GM18873 (cell line): ENCODE measurements around the gene DMD.
"Not testable (repeated sequence)": the region's sequence is repeated elsewhere in the genome, so short reads cannot be mapped to it uniquely, and the experiment has no call there.

Experiments
- ATAC-seq: cut with Tn5 transposase; IDR thresholded peaks from one replicate; pipeline ENCODE4 v1.9.1; 2021; ENCODE audit warnings: mild to moderate bottlenecking, moderate library complexity, moderate number of reproducible peaks; ENCODE audit not compliant: unreplicated experiment, low FRiP score

The DMD gene

GRCh38 chrX:31397119-31397518, 1814.2 kb downstream of the DMD start:
- no peak for ATAC-seq

- no peak for ATAC-seq
Observed at GRCh38 chrX:31392513-31392912, 1818.8 kb downstream of the DMD start.

DNA sequence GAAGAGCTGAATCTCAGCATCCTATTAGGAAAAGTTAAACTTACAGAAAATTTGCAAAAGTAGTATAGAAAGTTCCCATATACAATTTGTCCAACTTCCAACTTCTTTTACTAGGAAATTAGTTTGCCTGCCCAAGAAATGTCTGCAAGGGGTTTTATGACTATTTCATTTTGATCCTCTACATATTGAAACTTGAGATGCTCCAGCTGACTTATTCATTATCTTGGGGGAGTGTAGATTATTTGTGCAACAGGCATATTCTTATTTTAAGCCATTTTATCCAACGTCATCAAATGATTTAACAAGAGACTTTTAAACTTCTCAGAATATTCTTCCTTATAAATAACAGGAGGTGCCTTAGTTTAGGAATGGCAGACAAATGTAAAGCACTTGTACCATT, 1822.4 kb downstream of the DMD start:
- ATAC-seq, result no peak

- ATAC-seq, result no peak
Observed at GRCh38 chrX:31384471-31384870, 1826.9 kb downstream of the DMD start.

DNA sequence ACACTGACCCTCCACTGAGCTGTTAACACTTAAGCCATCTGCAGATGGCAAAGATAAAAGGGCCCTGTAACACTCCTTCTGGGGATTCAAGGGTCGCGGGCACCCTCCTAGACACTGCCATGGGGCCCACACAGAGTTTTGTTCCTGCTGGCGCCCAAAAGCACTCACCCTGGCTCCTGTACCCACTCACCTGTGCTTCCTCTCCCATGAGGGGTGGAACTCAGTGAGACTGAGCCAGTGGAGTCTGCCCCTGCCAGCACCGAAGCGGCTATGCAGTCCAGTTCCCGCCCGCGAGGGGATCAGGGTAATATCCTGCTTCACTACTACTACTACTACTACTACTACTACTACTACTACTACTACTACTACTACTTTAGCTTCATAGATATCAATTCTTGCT, 1827.4 kb downstream of the DMD start:
- ATAC-seq, result no peak

GRCh38 chrX:31378973-31379372, 1832.4 kb downstream of the DMD start:
- not testable (repeated sequence) for ATAC-seq

- ATAC-seq, result not testable (repeated sequence)
Observed at GRCh38 chrX:31377821-31378220, 1833.5 kb downstream of the DMD start.

GRCh38 chrX:31376408-31377022, 1834.8 kb downstream of the DMD start:
- no peak for ATAC-seq

GRCh38 chrX:31374786-31375185, 1836.6 kb downstream of the DMD start:
- no peak for ATAC-seq

GRCh38 chrX:31371956-31372355, 1839.4 kb downstream of the DMD start:
- ATAC-seq, result no peak

GRCh38 chrX:31367816-31368215, 1843.5 kb downstream of the DMD start:
- no peak for ATAC-seq

DNA sequence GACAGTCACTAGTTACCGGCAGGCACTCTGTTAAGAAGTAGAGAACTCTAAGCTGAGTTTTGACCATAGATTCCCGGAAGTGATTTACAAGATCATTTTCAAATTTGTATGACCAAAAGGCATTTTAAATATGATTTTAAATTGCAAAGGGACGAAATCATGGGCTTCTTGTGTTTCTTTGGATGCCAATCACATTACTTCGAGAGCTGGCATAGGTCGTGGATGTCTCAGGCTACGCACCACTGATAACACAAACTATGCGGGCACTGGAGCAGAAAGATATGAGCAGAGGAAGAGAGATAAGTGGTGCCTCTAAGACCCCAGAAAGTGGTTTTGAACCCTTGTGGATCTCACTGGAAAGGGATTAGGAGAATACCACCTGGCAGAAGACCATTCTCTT, 1845.3 kb downstream of the DMD start:
- no peak for ATAC-seq

DNA sequence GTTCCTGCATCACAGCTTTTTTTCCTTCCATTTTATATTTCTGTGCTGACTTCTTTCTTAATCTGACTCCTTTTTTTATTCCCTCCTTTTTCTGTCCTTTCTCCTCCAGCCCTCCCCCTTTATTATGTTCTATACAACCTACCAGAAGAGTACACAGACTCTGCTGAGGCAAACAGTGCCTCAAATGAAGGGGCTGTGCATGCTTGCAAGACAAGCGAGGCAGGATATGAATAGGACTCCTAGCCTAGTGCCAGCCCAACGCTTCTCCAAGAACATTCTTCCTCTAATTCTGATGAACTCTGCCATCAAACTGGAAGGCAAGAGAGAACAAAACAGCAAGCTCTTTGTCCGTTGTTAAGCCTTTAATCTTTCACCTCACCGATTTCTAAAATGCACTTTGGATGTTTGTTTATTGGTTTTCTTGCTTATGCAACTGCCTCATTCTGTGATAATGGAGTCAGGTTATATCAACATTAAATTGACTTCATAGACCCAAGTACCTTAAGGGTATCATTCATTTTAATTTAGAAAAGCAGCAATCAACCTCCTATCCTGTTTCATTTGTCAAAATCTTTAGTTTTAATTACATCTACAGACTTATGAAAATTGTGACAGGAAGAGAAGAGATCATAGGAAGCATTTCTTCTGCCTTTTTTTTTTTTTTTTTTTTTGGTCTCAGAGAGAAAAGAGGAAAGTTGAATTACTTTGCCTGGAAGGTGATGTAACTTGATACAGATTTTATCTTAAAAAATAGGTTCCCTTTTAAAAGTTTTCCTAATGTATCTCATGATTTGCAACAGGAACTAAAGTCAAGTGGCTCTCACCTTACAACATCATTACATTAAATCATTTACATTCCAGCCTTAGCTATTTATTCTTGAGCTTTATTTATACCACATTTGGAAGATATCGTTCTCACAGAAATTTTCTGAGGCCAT, 1854.8 kb downstream of the DMD start:
- no peak for ATAC-seq

GRCh38 chrX:31355206-31355955, 1856.0 kb downstream of the DMD start:
- ATAC-seq, result no peak

GRCh38 chrX:31353095-31353494, 1858.3 kb downstream of the DMD start:
- no peak for ATAC-seq

DNA sequence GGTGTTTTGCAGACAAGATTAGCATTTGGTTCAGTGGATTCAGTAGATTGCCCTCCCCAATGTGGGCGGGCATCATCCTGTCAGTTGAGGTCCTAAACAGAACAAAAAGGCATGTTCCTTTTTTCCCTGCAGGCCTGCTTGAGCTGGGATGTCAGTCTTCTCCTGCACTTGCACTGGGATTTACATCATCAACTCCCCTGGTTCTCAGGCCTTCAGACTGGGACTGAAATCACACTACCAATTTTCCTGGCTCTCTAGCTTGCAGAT, 1860.6 kb downstream of the DMD start:
- ATAC-seq, result no peak

DNA sequence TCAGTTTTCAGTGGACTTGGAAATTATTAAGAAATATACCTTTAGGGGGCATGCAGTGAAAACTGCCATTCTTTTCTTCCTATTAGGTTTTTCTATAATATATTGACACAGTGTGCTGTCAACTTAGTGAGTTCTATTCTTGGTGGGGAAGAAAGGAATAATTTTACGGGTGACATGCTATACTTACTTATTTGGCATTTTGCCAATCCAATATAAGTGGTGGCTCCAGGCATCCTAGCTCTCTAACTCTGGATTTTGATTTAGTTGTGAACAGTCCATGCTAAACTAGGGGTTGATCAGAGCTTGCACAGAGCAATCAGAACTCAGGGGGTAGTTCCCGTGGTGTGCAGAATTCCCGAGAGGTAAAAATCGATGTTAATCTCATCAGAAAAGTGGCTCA, 1861.8 kb downstream of the DMD start:
- ATAC-seq, result no peak

- ATAC-seq, result no peak
Observed at GRCh38 chrX:31340587-31340986, 1870.8 kb downstream of the DMD start.

GRCh38 chrX:31338991-31339350, 1872.4 kb downstream of the DMD start:
- no peak for ATAC-seq

- ATAC-seq, result no peak
Observed at GRCh38 chrX:31337332-31337731, 1874.0 kb downstream of the DMD start.

- ATAC-seq, result no peak
Observed at GRCh38 chrX:31336419-31336818, 1874.9 kb downstream of the DMD start.

GRCh38 chrX:31334997-31335396, 1876.4 kb downstream of the DMD start:
- ATAC-seq, result no peak
